WTC11 (cell line): ENCODE measurements around the gene AFF3.

Experiments used
- NFYB ChIP-seq: sonication (generic); formaldehyde crosslinking; conservative IDR thresholded peaks from 2 replicates; pipeline ENCODE4 v1.8.0; 2022; ENCODE audit warnings: low read depth, missing genetic modification reagents
- TF ChIP-seq, protein P1 (sequence below): fragments of 200-600 bp; IDR thresholded peaks from 2 replicates; pipeline ENCODE4 v1.8.0; 2022; ENCODE audit warnings: antibody characterized with exemption
- TF ChIP-seq, protein P2 (sequence below): sonication (generic); formaldehyde crosslinking; IDR thresholded peaks from 2 replicates; pipeline ENCODE4 v1.8.1; 2022; ENCODE audit warnings: mild to moderate bottlenecking, moderate library complexity, missing genetic modification reagents

DNA sequence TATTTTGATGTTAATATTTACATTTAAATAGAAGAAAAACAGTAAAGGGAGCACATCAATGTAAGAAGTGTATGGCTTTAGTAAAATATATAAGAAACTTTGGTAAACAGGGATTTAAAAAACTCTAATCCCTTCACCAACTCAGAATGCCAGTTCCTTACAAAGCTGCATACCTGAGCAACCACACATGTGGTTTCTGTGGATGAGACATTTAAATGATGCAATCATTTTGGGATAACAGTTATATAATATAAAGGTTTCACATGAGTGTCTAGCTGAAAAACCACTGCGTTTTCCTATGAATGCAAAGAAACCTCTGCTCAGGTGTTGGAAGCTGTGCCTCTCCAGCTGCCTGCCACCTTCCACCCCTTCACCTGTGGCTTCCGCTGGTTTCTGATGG lies 443.5 kb downstream of the AFF3 start:
- TF ChIP-seq, protein P1, sequence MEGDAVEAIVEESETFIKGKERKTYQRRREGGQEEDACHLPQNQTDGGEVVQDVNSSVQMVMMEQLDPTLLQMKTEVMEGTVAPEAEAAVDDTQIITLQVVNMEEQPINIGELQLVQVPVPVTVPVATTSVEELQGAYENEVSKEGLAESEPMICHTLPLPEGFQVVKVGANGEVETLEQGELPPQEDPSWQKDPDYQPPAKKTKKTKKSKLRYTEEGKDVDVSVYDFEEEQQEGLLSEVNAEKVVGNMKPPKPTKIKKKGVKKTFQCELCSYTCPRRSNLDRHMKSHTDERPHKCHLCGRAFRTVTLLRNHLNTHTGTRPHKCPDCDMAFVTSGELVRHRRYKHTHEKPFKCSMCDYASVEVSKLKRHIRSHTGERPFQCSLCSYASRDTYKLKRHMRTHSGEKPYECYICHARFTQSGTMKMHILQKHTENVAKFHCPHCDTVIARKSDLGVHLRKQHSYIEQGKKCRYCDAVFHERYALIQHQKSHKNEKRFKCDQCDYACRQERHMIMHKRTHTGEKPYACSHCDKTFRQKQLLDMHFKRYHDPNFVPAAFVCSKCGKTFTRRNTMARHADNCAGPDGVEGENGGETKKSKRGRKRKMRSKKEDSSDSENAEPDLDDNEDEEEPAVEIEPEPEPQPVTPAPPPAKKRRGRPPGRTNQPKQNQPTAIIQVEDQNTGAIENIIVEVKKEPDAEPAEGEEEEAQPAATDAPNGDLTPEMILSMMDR: no peak
- TF ChIP-seq, protein P2, sequence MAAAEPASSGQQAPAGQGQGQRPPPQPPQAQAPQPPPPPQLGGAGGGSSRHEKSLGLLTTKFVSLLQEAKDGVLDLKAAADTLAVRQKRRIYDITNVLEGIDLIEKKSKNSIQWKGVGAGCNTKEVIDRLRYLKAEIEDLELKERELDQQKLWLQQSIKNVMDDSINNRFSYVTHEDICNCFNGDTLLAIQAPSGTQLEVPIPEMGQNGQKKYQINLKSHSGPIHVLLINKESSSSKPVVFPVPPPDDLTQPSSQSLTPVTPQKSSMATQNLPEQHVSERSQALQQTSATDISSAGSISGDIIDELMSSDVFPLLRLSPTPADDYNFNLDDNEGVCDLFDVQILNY (CRISPR knock-in tag): no peak
- TF ChIP-seq NFYB (CRISPR knock-in tag): no peak
